ENCODE data around the gene C18orf32. TPM values are rescaled to one million over a fixed set of nuclear protein-coding genes. Genes with fewer than 3 reads are reported as not detected.

C18orf32 gene
- total RNA-seq, 1 experiment from 2014 or later, result 24.4 TPM

DNA sequence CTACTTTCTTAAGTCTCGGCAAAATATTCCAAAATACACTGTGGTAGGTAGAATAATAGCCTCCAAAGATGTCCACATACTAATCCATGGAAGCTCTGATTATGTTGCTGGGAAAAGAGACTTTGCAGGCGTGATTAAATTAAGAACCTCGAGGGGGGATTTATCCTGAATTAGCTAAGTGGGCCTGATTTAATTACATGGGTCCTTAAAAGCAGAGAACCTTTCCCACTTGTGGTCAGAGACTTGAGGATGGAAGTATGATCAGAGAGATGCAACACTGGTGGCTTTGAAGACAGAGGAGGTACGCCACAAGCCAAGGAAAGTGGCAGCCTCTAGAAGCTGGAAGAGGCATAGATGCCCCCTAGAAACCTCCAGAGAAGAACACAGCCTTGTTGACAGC lies 29.4 kb downstream of the C18orf32 start:
- H3K18ac ChIP-seq (ENCODE audit: insufficient read length, low read depth, low read length), result no peak overlapping the region
- H3K4me3 Mint-ChIP-seq, result no peak overlapping the region

More for the DNA sequence above, 29.4 kb downstream of the C18orf32 start:
- Histone ChIP-seq H2BK12ac (ENCODE audit: insufficient read length, low read depth, low read length) (no peak overlapping the region), H3K9me3 (ENCODE audit: control insufficient read depth, low read depth, low read length) (no peaks in the 10 kb centered on the region), H2BK20ac (ENCODE audit: low read depth, low read length, poor library complexity, severe bottlenecking) (no peak overlapping the region), H2BK5ac (ENCODE audit: insufficient read length, low read length) (no peak overlapping the region), H3K56ac (ENCODE audit: insufficient read length, low read depth, low read length) (no peak overlapping the region), H3K4me2 (ENCODE audit: insufficient read depth, insufficient read length, low read length) (no peak overlapping the region), H4K8ac (replicated peaks; ENCODE audit: insufficient read length, low read depth, low read length) (no peak overlapping the region), H3K4me1 (ENCODE audit: insufficient read depth, low read length) (0 out of 2 replicates have a peak, but pooled peaks cover 2% of the 10 kb centered on the region), H4K20me1 (ENCODE audit: control insufficient read depth, insufficient read depth, insufficient read length) (no peaks in the 10 kb centered on the region), H3K14ac (ENCODE audit: insufficient read depth, low read length) (no peak overlapping the region), H3T11ph (ENCODE audit: low read length) (no peak overlapping the region), H4K91ac (ENCODE audit: insufficient read length, low read depth, low read length) (no peak overlapping the region), H3K23ac (ENCODE audit: insufficient read length, low read depth, low read length) (no peak overlapping the region), H4K5ac (ENCODE audit: insufficient read length, low read depth, low read length) (no peak overlapping the region), H3K27ac (ENCODE audit: insufficient read length, low read depth, low read length) (no peak overlapping the region), H3K9ac (ENCODE audit: extremely low read depth, insufficient read length, low read length) (no peak overlapping the region), H3K27me3 (ENCODE audit: insufficient read depth, low read length) (no peaks in the 10 kb centered on the region), H3K79me2 (ENCODE audit: insufficient read depth, low read length) (no peaks in the 10 kb centered on the region; the same call in 1 of the 2 replicates), H2AFZ (ENCODE audit: low read length) (no peak overlapping the region), H2AK5ac (ENCODE audit: insufficient read length, low read length) (no peak overlapping the region), H3K4ac (ENCODE audit: low read depth, low read length) (no peak overlapping the region), H3K79me1 (ENCODE audit: insufficient read depth, low read depth, low read length, poor library complexity, severe bottlenecking) (no peaks in the 10 kb centered on the region), H2BK15ac (ENCODE audit: low read depth, low read length) (no peak overlapping the region), H3K23me2 (ENCODE audit: insufficient read length, low read depth, low read length, poor library complexity, severe bottlenecking) (peaks cover 10% of the 10 kb centered on the region), H2BK120ac (ENCODE audit: low read depth, low read length, poor library complexity, severe bottlenecking) (no peak overlapping the region)
- DNase-seq, result no peak
- Mint-ChIP-seq H3K27me3 (ENCODE audit: low read depth) (peaks cover 8% of the 10 kb centered on the region), H3K36me3 (ENCODE audit: insufficient read depth in 1 of 3, low read depth in 3 of 3) (peaks cover 12 to 15% (median 13%) of the 10 kb centered on the region in 3 experiments), H3K9me3 (peaks cover 7 to 9% of the 10 kb centered on the region in 2 experiments; a peak in 2 of 5 replicates), H3K4me1 (peaks cover 14 to 18% of the 10 kb centered on the region in 2 experiments), H3K27ac (no peak overlapping the region)
- no CpG with 5 or more reads among the region's 4 CpGs for WGBS (ENCODE audit: extremely low coverage, insufficient read length, low lambda C conversion rate)
- TF ChIP-seq, protein P1, sequence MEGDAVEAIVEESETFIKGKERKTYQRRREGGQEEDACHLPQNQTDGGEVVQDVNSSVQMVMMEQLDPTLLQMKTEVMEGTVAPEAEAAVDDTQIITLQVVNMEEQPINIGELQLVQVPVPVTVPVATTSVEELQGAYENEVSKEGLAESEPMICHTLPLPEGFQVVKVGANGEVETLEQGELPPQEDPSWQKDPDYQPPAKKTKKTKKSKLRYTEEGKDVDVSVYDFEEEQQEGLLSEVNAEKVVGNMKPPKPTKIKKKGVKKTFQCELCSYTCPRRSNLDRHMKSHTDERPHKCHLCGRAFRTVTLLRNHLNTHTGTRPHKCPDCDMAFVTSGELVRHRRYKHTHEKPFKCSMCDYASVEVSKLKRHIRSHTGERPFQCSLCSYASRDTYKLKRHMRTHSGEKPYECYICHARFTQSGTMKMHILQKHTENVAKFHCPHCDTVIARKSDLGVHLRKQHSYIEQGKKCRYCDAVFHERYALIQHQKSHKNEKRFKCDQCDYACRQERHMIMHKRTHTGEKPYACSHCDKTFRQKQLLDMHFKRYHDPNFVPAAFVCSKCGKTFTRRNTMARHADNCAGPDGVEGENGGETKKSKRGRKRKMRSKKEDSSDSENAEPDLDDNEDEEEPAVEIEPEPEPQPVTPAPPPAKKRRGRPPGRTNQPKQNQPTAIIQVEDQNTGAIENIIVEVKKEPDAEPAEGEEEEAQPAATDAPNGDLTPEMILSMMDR (conservative IDR thresholded peaks at IDR 0.05), result no peak

Data from H9 (cell line).